SHP77 (cell line): ENCODE results near the gene C10orf67.

Experiments used
- DNase-seq, 2 experiments: peaks; one replicate each; lab custom pipeline; 2025; lab: John Stamatoyannopoulos, UW

Gene C10orf67

DNA sequence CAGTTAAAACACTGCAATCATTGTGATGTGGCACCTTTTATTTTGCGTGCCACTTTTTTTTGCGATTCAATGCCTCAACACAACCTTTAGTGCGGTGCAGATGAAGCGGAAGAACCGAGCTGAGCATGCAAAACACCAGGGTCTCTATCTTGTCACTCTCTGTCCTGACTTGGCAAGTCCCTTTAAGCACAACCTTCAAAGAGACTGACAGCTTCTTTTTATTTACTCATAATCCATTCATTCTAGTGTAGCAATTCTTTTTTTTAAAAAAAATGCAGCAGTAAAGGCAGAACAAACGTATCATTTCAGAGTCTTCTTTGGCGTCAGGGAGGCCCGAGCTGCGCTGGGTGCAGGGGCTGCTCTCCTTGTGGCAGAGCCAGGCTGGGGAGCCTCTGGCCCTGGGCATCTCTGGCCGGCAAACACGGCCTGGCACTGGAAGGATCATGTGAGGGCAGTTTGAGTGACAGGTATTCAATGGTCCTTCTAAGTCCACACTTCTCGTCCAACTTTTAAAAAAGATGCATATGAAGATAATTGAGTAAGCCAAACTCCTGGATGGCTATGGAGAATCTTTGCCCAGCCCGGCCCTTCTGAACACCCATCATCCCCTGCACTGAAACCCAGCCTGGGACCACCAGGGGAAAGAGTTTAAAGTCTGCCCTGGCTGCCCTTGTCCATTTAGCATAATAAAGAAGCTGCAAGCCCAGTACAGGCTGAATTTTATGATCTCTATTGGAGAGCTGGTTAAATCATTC is 148.6 kb downstream of the C10orf67 start:
- no peak for DNase-seq

DNA sequence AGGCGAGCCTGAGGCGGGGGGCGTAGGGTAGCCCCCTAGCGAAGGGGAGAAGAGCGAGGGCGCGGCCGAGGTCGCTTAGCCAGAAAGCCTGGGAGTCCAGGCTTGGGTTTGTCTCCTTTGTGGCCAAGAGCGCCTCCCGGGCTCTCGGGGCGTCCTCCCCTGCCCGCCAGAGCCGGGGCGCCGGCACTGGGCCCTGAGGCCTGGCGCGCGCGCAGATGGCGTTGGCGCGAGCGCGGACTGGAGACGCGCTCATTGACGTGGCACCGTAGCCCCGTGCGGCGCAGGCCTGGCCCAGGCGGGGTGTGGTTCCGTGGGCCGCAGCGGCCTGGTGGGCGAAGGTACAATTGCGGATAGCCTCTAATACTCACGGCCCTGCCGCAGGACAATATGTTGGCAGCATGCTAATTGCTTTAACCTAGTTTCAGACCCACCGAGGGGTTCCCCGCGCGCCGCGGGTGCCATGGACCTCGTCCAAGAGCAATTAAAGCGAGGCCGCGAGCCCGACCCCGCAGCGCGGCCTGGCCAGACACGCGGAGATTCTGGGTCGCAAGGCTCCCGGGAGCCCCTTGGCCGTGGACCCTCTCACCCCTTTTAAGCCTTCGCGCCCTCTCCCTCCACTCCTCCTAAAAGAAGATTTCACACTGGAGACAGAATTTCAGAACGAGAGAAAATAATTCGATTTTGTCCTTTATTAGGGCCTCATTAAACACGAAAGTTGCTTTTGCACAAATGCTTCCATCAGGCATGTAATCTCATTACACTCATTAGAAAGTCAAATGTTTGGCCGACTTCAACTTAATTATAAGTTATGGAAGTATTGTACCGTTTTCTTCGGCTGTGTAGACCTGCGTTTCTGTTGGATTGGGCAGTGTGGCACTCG is 149.4 kb downstream of the C10orf67 start:
- no peak for DNase-seq

DNA sequence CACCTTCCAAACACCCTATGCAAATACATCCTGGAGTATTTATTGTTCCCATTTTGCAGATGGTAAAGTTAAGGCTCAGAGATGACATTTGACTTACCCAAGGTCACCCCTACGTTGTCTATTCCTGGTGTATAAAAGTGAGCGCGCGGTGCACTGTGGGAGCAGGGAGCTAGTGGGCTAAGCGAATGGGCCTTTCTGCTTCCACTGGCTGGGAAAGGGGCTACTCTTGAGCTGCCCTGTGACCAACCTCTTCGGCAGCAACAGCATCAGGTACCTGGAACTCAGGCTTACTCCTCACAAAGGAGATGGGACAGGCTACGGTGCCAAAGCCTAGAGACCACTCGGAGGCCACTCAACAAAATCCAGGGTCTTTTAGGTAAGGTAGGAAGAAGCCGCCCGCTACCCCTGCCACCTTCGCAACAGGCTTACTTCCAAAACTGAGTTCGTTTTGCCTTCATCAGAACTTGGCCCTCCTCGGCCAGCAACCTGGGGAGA is 150.1 kb downstream of the C10orf67 start:
- no peak for DNase-seq

DNA sequence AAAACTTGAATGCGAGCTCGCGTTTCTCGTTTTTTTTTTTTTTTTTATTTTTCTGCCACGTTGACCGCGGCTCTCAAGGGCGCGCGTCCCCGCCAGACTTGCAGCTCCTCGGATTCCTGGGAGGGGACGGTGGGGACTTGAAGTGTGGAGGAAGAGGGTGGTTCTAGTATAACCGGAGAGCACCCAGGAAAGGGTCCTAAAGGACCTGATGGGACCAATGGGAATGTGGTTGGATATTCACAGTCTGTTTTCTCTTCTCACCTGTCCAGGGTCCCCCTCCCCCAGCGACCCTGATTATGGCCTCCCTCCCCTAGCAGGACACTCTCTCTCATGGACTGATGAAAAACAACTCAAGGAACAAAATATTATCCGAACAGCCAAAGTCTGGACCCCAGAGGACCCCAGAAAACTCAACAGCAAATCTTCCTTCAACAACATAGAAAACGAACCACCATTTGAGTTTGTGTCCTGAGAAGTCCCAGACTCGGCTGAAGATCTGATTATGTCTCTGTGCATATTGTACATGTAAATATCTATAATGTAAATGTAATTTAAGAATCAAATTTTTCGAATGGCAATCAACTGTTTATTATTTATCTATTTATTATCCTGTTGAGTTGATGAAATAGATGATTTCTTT is 151.0 kb downstream of the C10orf67 start:
- DNase-seq: no peak

DNA sequence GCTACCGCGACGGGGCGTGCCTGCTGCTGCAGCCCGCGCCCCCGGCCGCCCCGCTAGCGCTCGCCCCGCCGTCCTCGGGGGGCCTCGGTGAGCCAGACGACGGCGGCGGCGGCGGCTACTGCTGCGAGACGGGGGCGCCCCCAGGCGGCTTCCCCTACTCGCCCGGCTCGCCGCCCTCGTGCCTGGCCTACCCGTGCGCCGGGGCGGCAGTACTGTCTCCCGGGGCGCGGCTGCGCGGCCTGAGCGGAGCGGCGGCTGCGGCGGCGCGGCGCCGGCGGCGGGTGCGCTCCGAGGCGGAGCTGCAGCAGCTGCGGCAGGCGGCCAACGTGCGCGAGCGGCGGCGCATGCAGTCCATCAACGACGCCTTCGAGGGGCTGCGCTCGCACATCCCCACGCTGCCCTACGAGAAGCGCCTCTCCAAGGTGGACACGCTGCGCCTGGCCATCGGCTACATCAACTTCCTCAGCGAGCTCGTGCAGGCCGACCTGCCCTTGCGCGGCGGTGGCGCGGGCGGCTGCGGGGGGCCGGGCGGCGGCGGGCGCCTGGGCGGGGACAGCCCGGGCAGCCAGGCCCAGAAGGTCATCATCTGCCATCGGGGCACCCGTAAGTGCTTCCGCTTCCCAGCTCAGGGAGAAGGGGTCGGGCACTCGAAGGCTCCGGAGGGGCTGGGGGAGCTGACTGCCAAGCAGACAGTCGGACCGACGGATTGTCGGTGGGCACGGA is 151.7 kb downstream of the C10orf67 start:
- no peak for DNase-seq

DNA sequence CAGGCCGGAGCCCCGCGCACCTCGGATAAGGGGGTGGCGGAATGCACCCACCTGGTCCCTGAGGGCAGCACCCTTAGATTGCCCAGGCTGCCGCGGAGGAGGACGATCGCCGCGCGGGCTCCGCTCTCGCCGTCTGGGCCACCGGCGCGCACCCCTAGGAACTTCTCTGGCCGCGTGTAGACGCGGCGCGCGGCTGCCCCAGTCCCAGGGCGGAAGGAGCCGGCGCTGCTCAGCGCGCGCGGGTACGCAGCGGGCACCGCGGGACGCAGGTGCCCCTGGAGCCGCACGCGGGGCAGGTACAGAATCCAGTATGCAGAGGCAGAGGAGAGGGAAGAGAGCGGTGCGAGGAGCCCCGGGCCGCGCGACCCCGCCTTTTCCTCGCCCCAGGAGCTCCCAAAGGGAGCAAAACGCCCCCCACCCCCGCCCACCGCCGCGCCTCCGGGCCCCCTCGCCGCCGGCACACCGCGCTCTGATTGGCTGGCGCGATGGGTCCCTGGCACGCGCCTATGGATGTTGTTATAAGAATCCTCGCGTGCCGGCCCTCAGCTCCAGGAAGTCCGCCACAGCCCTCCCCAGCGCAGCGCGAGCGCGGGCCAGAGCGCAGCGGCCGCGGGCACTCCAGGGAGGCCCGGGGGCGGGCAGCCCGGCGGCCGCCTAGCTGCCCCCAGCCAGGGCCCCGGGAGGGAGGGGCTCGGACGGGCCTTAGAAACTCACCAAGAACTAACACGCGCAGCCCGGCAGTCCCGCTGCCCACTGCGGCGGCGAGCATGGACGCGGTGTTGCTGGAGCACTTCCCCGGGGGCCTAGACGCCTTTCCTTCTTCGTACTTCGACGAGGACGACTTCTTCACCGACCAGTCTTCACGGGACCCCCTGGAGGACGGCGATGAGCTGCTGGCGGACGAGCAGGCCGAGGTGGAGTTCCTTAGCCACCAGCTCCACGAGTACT is 152.6 kb downstream of the C10orf67 start, which contains the start of gene PTF1A:
TSS of gene PTF1A (plus strand) at position 549 of the 948 bp plus-strand sequence. CDS start at position 768, 219 bp downstream.
- DNase-seq: no peak

DNA sequence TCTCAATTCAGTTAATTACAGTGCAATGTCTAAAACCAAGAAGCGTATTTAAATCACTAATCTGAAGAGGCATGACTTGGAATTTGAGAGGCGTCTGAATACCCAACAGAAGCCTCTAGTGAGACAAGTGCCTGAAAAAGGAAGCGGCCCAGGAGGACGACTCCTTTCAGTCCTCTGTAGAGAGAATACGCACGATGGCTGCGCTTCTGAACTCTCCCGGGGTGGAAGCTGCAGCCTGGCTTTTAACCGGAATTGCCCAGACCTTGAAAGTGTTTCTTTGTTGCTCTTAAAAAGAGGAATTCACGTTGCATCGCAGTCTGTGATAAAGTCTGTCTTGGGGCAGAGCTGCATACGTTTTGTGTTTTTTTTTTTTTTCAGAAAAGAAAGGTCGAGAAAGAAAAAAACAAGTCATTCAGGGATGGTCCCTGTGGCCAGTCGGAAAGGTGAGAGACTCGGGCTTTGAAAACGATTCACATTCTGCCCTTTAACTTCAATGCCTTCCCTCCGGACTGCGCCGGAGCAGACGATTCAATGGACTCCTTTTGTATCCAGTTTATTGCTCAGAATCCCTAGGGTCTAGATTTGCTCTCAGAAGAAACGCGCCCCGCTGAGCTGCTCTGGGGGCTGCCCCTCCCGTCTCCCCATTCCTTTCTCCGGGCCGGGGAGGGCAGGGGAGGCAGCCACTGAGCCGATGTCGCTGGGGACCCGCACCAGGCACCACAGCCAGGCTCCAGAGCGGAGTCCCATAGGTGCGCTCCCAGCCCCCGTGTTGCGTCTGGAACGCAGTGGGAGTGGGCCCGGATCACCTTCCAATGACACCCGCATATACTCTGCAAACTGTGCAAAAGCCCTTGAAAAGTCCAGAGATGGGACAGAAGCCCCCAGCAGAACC is 153.5 kb downstream of the C10orf67 start:
- no peak for DNase-seq

DNA sequence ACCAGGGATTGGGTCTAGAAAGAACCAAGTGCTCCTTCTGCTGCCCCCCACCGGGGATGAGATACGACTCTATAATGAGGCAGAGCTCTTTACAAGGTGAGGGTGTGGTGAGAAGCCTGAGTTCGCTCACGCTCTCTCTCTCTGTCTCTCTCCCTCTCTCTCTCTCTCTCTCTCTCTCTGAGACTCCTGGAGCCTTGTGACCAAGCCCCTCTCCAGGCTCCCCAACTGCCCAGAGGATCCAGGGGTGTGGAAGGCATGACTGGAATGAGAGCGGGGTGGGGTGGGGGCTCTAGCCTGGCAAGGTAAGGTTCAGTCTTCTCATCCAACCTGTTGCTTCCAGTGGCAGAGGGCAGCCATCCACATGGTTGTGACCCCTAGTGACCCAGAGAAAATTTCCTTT is 155.6 kb downstream of the C10orf67 start:
- DNase-seq: no peak

DNA sequence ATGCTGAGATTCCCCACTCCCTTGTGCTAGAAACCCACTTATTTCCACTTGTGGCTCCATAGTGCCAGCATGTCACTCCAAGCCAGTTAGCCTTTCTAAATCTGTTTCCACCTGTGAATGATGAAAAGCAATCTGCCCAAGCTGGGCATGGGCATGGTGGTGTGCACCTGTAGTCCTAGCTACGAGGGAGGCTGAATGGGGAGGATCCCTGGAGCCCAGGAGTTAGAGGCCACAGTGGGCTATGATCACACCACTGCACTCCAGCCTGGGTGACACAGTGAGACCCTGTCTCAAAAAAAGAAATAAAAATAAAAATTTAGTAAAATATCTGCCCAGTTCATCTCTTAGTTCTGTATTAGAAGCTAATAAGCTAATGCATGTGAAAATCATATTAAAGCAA is 157.4 kb downstream of the C10orf67 start:
- DNase-seq: no peak

DNA sequence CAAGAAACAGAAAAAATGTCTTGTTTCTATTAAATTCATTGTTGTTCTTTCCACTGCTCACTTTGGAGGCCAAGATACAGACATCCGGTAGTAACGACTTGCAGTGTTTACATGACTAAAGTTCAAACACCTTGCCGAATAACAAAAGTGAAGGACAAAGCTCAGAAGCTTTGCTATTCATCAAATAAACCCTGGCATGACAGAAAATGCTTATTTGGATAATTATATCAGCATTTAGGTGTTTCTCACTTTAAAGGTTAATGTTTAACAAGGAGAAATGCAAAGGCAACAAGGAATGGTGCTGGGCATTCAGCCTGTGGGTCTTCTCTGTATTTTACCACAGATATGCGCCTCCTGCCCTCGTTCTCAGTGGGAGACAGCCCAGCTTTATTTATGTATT is 157.9 kb downstream of the C10orf67 start:
- no peak for DNase-seq

DNA sequence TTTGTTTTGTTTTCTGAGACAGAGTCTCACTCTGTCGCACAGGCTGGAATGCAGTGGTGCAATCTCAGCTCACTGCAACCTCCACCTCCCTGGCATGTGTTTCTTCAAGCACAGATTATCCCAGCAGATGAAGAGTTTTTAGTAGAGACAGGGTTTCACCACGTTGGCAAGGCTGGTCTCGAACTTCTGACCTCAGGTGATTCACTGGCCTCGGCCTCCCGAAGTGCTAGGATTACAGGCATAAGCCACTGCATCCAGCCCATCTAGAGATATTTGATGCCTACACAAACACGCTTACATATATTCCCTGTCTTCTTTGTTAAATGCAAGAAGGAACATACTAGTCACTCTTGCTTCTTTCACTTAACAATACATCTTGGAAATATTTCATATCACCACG is 158.4 kb downstream of the C10orf67 start:
- DNase-seq: no peak

DNA sequence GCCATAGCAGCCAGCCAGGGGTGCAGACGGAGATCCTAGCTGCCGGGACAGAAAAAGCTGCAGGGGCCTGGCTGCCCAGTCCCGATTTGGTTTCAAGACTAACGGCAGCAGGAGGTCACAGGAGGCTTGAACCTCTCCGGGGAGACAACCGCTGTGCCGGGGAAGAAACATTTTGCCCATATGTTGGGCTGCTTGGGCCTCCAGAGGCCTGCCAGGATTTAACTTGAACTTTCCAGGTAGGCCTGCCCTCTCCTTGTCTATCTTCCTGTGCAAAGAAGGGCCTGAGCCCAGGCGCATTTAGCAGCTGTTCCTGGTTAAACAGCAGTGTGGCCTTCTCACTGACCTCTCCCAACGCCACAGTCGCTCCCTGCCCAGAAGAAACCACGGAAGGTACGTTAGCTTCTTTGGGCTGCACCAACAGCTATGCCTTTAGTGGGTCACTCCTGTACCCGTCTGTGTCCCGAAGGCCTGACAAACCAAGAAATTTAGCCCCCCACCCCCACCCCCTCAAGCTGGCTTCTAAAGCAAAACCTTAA is 169.6 kb downstream of the C10orf67 start:
- DNase-seq: no peak

DNA sequence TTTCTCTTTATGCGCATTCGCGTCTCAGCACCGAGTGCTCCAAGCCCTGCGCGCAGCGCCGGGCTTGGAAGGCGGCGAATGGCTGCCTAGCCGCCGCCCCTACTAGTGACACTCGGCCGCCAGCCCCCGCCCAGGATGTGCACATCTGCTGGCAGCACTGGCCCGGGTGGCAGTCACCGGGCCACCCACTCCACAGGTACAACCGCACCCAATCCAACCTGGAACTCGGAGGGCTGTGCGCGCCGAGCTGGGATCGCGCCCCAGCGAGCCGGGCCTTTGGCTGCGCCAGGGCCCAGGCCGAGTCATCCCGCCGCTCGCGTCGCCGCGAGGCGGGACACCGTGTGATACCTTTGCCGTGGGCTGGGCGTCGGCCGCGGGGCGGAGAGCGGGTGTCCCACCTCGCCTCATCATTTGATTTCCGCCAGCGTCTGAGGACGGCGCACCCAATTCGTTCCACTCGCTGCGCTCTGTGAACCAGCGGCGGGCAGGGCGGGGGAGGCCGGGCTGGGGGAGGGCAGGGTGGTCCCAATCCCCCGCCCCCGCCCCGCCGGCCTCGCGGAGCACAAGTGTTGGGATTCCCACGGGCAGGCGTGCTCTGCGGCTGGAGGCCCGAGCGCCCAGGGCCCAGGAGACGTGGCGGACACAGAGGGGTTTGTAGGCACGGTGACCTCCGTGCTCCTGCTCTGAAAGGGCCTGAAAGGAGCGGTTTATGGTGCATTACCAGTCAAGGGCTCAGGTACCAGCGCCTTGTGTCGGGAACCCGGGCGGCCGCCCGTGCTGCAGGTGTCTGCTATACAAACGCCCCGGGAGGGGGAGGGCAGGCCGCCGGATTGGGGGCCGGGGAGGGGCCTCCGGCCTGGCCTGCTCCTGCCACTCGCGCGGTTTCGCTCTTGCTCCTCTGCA is 170.3 kb downstream of the C10orf67 start:
- DNase-seq: no peak

DNA sequence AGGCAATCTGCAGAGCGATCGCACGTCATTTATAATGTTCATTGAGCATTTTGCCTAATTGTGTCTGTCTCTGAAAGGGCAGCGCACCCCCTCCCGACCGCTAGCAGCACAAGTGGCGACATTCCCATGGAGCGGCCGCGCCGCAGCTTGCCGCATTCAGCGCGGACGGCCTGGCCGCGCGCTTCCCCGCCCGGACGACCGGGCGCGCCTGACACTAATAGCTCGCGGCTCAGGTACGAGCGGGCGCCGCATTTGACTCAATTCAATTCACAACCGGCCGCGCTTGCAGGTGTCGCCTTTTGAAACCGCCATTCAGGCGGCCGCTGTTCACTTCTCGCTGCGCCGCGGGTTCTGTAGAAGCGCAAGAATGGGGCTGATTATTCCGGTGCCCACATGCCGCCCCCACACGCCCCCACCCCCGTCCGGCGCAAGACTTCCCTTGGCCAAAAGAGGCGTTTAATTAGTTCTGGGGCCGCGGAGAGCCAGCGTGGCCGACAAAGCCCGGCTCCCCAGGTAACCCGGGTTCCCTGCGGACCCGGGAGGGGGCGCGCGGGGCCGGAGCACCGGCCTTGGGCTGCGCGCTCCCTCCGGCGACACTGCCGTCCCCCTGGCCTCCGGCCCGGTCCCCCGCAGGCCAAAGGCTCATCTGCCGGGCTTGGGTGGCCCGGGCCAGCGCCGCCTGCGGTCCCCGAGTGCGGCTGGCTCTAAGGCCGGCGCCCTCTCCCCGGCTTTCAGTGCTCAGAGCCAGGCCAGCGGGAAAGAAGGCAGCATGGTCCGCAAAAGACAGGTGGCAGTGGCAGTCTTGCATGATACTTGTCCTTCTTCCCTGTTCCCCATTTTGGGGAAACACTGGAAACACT is 171.2 kb downstream of the C10orf67 start:
- DNase-seq: no peak

DNA sequence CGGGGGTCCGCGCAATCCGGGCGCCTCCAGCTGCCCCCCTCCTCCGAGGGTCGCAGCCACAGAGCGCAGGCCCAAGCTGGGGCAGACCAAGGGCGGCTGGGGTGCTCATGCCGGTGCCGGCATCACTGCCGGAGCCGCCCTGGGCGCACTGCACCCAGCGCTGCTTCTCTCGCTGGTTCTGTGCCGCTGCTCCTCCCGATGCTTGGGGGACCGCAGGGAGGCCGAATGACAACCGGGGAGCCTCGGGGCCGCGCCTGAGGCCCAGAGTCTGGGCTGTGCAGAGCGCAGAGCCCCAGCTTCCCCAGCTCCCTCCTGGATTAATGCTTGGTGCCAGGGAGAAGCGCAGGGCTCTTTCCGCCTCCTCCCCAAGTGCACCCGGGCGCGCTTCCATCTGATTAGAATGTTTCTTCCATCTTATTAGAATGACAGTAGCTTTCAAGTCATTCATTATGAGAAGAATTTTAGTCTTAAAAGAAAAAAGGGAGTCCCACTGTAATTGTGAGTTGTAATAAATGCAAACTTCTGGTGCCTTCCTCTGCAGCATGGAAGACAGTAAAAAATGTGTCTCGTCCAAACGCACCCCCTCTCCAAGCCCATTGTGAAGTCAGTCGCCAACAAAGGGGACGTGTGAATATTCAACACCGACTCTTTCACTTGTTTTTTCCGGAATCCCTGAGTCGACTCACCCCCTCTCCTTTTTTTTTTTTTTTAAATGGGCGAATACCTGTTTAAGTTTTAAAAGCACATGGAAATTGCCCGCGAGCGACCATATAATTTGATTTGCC is 172.0 kb downstream of the C10orf67 start:
- no peak for DNase-seq

DNA sequence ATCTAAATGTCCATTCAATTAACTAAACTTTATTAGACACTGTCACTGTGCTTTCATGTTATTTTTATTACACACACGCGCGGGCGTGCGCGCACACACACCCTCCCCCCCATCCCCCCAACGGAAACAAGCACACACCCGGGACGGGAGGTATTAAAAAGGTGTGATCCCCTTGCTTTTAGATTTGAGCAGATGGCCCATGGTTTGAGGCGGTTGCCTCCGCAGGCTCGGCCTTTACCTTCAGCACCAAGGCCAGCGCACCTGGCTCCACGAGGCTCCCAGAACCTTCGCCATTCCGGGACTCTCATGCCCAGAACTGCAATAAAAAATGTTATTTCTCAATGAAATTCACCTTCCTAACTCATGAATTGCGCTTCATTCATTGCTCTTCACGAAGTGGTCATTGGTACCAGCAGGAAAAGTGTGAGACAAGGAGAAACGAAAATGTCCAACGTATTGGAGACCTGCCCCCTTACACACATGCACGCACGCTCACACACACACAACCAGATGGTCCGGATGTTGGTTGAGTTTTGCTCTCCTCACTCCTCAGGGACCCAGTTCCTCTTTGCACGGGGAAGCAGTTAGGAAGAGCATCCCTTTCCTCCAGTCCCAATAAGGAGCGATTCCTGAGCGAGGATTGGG is 173.2 kb downstream of the C10orf67 start:
- DNase-seq: no peak
